ENCODE data around the gene KLK14.

DNA sequence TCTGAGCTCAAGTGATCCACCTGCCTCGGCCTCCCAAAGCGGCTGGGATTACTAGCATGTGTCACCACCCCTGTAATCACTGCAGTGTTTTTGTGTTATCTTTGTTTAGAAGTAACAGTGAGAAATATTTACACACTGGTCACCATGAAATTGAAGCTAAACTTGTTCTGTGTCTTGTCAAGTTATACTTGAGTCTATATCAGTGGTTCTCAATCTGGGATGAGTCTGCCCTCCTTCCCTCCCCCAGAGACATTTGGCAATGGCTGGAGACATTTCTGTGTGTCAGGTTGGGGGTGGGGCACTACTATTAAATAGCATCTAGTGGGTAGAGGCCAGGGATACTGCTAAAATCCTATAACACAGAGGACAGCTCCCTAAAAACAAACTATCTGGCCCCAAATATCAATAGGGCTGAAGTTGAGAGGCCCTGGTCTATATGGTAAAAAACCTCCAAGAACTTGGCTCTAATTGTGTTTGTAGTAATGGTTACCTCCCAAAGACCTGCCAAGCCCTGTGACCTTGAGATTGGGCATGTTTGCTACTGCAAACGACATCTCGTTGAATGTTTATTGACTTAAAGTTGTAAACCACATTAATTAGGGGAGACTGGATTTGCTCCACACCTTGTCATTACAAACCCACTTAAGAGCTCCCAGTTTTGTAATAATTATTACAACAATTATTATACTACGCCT, 18.6 kb upstream of the KLK14 start:
- no peak for TF ChIP-seq SP1 (IDR thresholded peaks at IDR 0.05; ENCODE audit: low read depth)
- TF ChIP-seq CTCF (IDR thresholded peaks at IDR 0.05 in 2 of 3, conservative IDR thresholded peaks at IDR 0.05 in 1 of 3; ENCODE audit: borderline replicate concordance in 1 of 3, insufficient read depth in 1 of 3, low read depth in 2 of 3, low read length in 2 of 3), result no peak
- TF ChIP-seq POLR2A (IDR thresholded peaks at IDR 0.05; ENCODE audit: borderline replicate concordance, extremely low read depth, insufficient read depth, insufficient read length), result no peak
- no peak for TF ChIP-seq SRF (IDR thresholded peaks at IDR 0.05; ENCODE audit: low read depth)
- TF ChIP-seq JUND (IDR thresholded peaks at IDR 0.05), result no peak

Data from HCT116 (cell line).